GM12892 (cell line): Measurements from ENCODE around the gene VDAC1.

Source experiments
- DNase-seq: peaks from one replicate; pipeline ENCODE4 v3.0.0; 2011; ENCODE audit not compliant: insufficient read length
- FAIRE-seq: peaks from 2 replicates; lab custom pipeline; 2011; peaks lifted over from hg19 to GRCh38; lab: Jason Lieb, UNC
- POLR2A ChIP-seq: IDR thresholded peaks from 2 replicates; pipeline ENCODE4 v1.6.1; 2011; ENCODE audit warnings: low read depth, low read length, control low read depth
- POLR2AphosphoS5 ChIP-seq: IDR thresholded peaks from 2 replicates; pipeline ENCODE4 v1.6.1; 2011; ENCODE audit warnings: low read depth, low read length, control low read depth
- TAF1 ChIP-seq: IDR thresholded peaks from 2 replicates; pipeline ENCODE4 v1.6.1; 2011; ENCODE audit warnings: low read depth, mild to moderate bottlenecking, control low read depth, low read length, borderline replicate concordance

VDAC1 gene

GRCh38 chr5:134000091-134000511, 4.7 kb downstream of the VDAC1 start:
- FAIRE-seq (no peak), DNase-seq (no peak)
- TF ChIP-seq TAF1 (no peak), POLR2AphosphoS5 (no peak), POLR2A (no peak; the same call in none of the 2 replicates)

- FAIRE-seq = no peak
- TF ChIP-seq TAF1 (no peak), POLR2AphosphoS5 (no peak), POLR2A (no peak)
- no peak for DNase-seq
These were observed 6.0 kb downstream of the VDAC1 start for GRCh38 chr5:133998807-133999206.

- no peak for FAIRE-seq
- TF ChIP-seq POLR2A (no peak), POLR2AphosphoS5 (no peak), TAF1 (no peak)
These were observed 6.7 kb downstream of the VDAC1 start for GRCh38 chr5:133998042-133998441.

GRCh38 chr5:133996683-133997252, 8.0 kb downstream of the VDAC1 start:
- DNase-seq (no peak), FAIRE-seq (no peak)
- TF ChIP-seq TAF1 (no peak), POLR2A (no peak), POLR2AphosphoS5 (no peak)

More at GRCh38 chr5:133998042-133998441, 6.7 kb downstream of the VDAC1 start:
- DNase-seq = no peak

- no peak for TF ChIP-seq TAF1
- TF ChIP-seq POLR2A = no peak
- TF ChIP-seq POLR2AphosphoS5 = no peak
- no peak for DNase-seq
- FAIRE-seq = no peak
These were observed 8.8 kb downstream of the VDAC1 start for GRCh38 chr5:133995883-133996563.

- TF ChIP-seq POLR2AphosphoS5 (no peak), TAF1 (no peak), POLR2A (no peak)
- no peak for FAIRE-seq
- no peak for DNase-seq
These were observed 9.4 kb downstream of the VDAC1 start for GRCh38 chr5:133995341-133995740.

GRCh38 chr5:133994990-133995333, 9.8 kb downstream of the VDAC1 start:
- TF ChIP-seq TAF1 = no peak
- no peak for TF ChIP-seq POLR2AphosphoS5
- no peak for TF ChIP-seq POLR2A
- FAIRE-seq (no peak), DNase-seq (no peak)

GRCh38 chr5:133994297-133994989, 10.3 kb downstream of the VDAC1 start:
- DNase-seq (no peak), FAIRE-seq (no peak)
- no peak for TF ChIP-seq POLR2AphosphoS5
- TF ChIP-seq POLR2A = no peak
- no peak for TF ChIP-seq TAF1

GRCh38 chr5:133993185-133993936, 11.4 kb downstream of the VDAC1 start:
- no peak for FAIRE-seq
- DNase-seq = no peak
- TF ChIP-seq POLR2AphosphoS5 (no peak), TAF1 (no peak), POLR2A (no peak)

- TF ChIP-seq POLR2AphosphoS5 (no peak), TAF1 (no peak), POLR2A (no peak)
- DNase-seq = no peak
- no peak for FAIRE-seq
These were observed 12.2 kb downstream of the VDAC1 start for GRCh38 chr5:133992429-133993155.
